ENCODE data around the gene SFTPD.

DNA sequence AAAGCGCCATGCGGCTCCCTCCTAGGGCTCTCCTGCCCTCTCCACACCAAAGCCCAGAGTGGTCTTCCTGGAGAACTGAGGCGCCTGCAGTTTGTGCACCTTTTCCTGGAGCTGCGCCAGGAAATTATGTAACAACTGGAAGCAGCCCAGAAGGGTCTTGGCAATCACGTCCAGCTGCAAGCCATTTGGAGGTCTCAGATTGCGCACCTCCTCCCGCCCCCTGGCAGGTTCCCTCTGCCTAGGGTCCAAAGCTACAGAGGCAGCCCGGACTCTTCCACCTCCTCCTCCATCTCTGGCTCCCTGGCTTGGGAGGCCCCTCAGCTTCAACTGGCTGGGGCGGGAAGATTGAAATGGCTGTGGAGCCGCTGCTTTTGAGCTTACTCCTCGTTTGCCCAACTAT, 34.0 kb upstream of the SFTPD start:
- TF ChIP-seq, protein P1, sequence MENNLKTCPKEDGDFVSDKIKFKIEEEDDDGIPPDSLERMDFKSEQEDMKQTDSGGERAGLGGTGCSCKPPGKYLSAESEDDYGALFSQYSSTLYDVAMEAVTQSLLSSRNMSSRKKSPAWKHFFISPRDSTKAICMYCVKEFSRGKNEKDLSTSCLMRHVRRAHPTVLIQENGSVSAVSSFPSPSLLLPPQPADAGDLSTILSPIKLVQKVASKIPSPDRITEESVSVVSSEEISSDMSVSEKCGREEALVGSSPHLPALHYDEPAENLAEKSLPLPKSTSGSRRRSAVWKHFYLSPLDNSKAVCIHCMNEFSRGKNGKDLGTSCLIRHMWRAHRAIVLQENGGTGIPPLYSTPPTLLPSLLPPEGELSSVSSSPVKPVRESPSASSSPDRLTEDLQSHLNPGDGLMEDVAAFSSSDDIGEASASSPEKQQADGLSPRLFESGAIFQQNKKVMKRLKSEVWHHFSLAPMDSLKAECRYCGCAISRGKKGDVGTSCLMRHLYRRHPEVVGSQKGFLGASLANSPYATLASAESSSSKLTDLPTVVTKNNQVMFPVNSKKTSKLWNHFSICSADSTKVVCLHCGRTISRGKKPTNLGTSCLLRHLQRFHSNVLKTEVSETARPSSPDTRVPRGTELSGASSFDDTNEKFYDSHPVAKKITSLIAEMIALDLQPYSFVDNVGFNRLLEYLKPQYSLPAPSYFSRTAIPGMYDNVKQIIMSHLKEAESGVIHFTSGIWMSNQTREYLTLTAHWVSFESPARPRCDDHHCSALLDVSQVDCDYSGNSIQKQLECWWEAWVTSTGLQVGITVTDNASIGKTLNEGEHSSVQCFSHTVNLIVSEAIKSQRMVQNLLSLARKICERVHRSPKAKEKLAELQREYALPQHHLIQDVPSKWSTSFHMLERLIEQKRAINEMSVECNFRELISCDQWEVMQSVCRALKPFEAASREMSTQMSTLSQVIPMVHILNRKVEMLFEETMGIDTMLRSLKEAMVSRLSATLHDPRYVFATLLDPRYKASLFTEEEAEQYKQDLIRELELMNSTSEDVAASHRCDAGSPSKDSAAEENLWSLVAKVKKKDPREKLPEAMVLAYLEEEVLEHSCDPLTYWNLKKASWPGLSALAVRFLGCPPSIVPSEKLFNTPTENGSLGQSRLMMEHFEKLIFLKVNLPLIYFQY (CRISPR knock-in tag; IDR thresholded peaks at IDR 0.05; ENCODE audit: borderline replicate concordance): no peak
- no peak for TF ChIP-seq BRCA1 (CRISPR knock-in tag; IDR thresholded peaks at IDR 0.05)
- no peak for TF ChIP-seq GABPB1 (CRISPR knock-in tag; IDR thresholded peaks at IDR 0.05)
- TF ChIP-seq, protein P2, sequence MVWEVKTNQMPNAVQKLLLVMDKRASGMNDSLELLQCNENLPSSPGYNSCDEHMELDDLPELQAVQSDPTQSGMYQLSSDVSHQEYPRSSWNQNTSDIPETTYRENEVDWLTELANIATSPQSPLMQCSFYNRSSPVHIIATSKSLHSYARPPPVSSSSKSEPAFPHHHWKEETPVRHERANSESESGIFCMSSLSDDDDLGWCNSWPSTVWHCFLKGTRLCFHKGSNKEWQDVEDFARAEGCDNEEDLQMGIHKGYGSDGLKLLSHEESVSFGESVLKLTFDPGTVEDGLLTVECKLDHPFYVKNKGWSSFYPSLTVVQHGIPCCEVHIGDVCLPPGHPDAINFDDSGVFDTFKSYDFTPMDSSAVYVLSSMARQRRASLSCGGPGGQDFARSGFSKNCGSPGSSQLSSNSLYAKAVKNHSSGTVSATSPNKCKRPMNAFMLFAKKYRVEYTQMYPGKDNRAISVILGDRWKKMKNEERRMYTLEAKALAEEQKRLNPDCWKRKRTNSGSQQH (CRISPR knock-in tag; IDR thresholded peaks at IDR 0.05; ENCODE audit: low read depth): no peak
- TF ChIP-seq MBD4 (IDR thresholded peaks at IDR 0.05; ENCODE audit: borderline replicate concordance, low read length): no peak
- no peak for TF ChIP-seq ATF7-NPFF (CRISPR knock-in tag; IDR thresholded peaks at IDR 0.05; ENCODE audit: low read depth)
- TF ChIP-seq, protein P3, sequence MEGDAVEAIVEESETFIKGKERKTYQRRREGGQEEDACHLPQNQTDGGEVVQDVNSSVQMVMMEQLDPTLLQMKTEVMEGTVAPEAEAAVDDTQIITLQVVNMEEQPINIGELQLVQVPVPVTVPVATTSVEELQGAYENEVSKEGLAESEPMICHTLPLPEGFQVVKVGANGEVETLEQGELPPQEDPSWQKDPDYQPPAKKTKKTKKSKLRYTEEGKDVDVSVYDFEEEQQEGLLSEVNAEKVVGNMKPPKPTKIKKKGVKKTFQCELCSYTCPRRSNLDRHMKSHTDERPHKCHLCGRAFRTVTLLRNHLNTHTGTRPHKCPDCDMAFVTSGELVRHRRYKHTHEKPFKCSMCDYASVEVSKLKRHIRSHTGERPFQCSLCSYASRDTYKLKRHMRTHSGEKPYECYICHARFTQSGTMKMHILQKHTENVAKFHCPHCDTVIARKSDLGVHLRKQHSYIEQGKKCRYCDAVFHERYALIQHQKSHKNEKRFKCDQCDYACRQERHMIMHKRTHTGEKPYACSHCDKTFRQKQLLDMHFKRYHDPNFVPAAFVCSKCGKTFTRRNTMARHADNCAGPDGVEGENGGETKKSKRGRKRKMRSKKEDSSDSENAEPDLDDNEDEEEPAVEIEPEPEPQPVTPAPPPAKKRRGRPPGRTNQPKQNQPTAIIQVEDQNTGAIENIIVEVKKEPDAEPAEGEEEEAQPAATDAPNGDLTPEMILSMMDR (CRISPR knock-in tag; IDR thresholded peaks at IDR 0.05): no peak
- TF ChIP-seq, protein P4, sequence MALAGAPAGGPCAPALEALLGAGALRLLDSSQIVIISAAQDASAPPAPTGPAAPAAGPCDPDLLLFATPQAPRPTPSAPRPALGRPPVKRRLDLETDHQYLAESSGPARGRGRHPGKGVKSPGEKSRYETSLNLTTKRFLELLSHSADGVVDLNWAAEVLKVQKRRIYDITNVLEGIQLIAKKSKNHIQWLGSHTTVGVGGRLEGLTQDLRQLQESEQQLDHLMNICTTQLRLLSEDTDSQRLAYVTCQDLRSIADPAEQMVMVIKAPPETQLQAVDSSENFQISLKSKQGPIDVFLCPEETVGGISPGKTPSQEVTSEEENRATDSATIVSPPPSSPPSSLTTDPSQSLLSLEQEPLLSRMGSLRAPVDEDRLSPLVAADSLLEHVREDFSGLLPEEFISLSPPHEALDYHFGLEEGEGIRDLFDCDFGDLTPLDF (CRISPR knock-in tag; IDR thresholded peaks at IDR 0.05): no peak
- TF ChIP-seq POLR2A (IDR thresholded peaks at IDR 0.05; ENCODE audit: insufficient read depth in 1 of 2, low read depth in 2 of 2, low read length in 2 of 2): no peak
- TF ChIP-seq, protein P5, sequence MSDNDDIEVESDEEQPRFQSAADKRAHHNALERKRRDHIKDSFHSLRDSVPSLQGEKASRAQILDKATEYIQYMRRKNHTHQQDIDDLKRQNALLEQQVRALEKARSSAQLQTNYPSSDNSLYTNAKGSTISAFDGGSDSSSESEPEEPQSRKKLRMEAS (IDR thresholded peaks at IDR 0.05): no peak
- TF ChIP-seq EP300 (IDR thresholded peaks at IDR 0.05; ENCODE audit: low read depth in 2 of 2, low read length in 2 of 2): no peak
- no peak for TF ChIP-seq EP300 (CRISPR knock-in tag; IDR thresholded peaks at IDR 0.05; ENCODE audit: borderline replicate concordance)
- TF ChIP-seq, protein P6, sequence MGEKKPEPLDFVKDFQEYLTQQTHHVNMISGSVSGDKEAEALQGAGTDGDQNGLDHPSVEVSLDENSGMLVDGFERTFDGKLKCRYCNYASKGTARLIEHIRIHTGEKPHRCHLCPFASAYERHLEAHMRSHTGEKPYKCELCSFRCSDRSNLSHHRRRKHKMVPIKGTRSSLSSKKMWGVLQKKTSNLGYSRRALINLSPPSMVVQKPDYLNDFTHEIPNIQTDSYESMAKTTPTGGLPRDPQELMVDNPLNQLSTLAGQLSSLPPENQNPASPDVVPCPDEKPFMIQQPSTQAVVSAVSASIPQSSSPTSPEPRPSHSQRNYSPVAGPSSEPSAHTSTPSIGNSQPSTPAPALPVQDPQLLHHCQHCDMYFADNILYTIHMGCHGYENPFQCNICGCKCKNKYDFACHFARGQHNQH (CRISPR knock-in tag; IDR thresholded peaks at IDR 0.05): no peak
- TF ChIP-seq GABPA (IDR thresholded peaks at IDR 0.05; ENCODE audit: low read depth, low read length): no peak
- TF ChIP-seq GABPA (CRISPR knock-in tag; IDR thresholded peaks at IDR 0.05; ENCODE audit: low read depth): no peak
